ENCODE data around the gene CSPG4.

GRCh38 chr15:75731248-75732151 lies 18.9 kb upstream of the CSPG4 start:
- no peak for TF ChIP-seq CTCF (conservative IDR thresholded peaks at IDR 0.05)
- no peak for TF ChIP-seq EZH2 (IDR thresholded peaks at IDR 0.05; ENCODE audit: low read depth)
